ENCODE measurements around the gene RPL28. TPM values are rescaled to one million over a fixed set of nuclear protein-coding genes. Genes with fewer than 3 reads are reported as not detected.

RPL28 gene
- total and polyA plus RNA-seq, 10 of the 15 experiments (the other 5 are each of a cell fraction or from before 2014, with no cell fraction given): 260 to 3,542 (median 891) TPM

GRCh38 chr19:55451163-55451964 lies 65.6 kb downstream of the RPL28 start:
- H3K9ac ChIP-seq (ENCODE audit: control insufficient read depth, insufficient read depth, low read length): no peak overlapping the region
- WGBS (ENCODE audit: insufficient coverage, insufficient replicate concordance, low lambda C conversion rate, missing lambda C conversion rate): 12% methylated on average over 13 of the region's 80 CpGs
- TF ChIP-seq PAX8 (IDR thresholded peaks at IDR 0.05): no peak
- TF ChIP-seq ATF3 (IDR thresholded peaks at IDR 0.05; ENCODE audit: borderline replicate concordance, extremely low read depth, low read depth, low read length): no peak
- TF ChIP-seq HCFC1 (IDR thresholded peaks at IDR 0.05; ENCODE audit: low read length): no peak
- no peak for TF ChIP-seq PAX5 (IDR thresholded peaks at IDR 0.05; ENCODE audit: borderline replicate concordance, low read depth, low read length)
- no peak for TF ChIP-seq RBBP5 (conservative IDR thresholded peaks at IDR 0.05)
- TF ChIP-seq SKIL (IDR thresholded peaks at IDR 0.05; ENCODE audit: low read depth, poor library complexity, severe bottlenecking): no peak
- TF ChIP-seq DPF2 (IDR thresholded peaks at IDR 0.05): no peak
- no peak for TF ChIP-seq MYC (IDR thresholded peaks at IDR 0.05; ENCODE audit: insufficient read depth, insufficient read length, insufficient replicate concordance, low read length, severe bottlenecking)
- TF ChIP-seq NRF1 (conservative IDR thresholded peaks at IDR 0.05; ENCODE audit: low read depth, low read length): no peak
- TF ChIP-seq CEBPZ (IDR thresholded peaks at IDR 0.05; ENCODE audit: low read depth, low read length): no peak
- TF ChIP-seq FOS (IDR thresholded peaks at IDR 0.05; ENCODE audit: borderline replicate concordance, extremely low read depth, insufficient read length): no peak
- TF ChIP-seq RELB (IDR thresholded peaks at IDR 0.05; ENCODE audit: low read depth): no peak
- TF ChIP-seq SMAD1 (IDR thresholded peaks at IDR 0.05; ENCODE audit: low read depth, partially characterized antibody): no peak
- TF ChIP-seq ASH2L (IDR thresholded peaks at IDR 0.05; ENCODE audit: borderline replicate concordance, low read depth): no peak
- no peak for TF ChIP-seq WRNIP1 (IDR thresholded peaks at IDR 0.05; ENCODE audit: borderline replicate concordance, low read depth, low read length)
- no peak for TF ChIP-seq POU2F2 (IDR thresholded peaks at IDR 0.05; ENCODE audit: borderline replicate concordance, low read depth, low read length)

More at GRCh38 chr19:55451163-55451964, 65.6 kb downstream of the RPL28 start:
- Histone ChIP-seq H4K20me1 (ENCODE audit: control insufficient read depth, insufficient read depth) (peaks cover 4% of the 10 kb centered on the region; the same call in 1 of the 2 replicates), H3K27me3 (replicated peaks in 1 of 2; ENCODE audit: control insufficient read depth in 2 of 2, insufficient read depth in 2 of 2, low read length in 1 of 2) (no peaks in the 10 kb centered on the region; a peak in 2 of 4 replicates), H3K79me2 (ENCODE audit: control insufficient read depth, insufficient read depth, low read length) (no peaks in the 10 kb centered on the region), H3K36me3 (ENCODE audit: control insufficient read depth in 2 of 2, insufficient read depth in 2 of 2, low read length in 1 of 2) (peaks cover 3 to 4% of the 10 kb centered on the region in 2 experiments), H3K4me2 (ENCODE audit: control insufficient read depth, insufficient read depth) (no peak overlapping the region), H2AFZ (ENCODE audit: control insufficient read depth, low read depth, low read length) (no peak overlapping the region), H3K9me3 (replicated peaks; ENCODE audit: control insufficient read depth, insufficient read depth, low read length) (no peaks in the 10 kb centered on the region), H3K4me3 (no peak overlapping the region), H3K4me1 (ENCODE audit: control insufficient read depth, insufficient read depth, low read length) (no peaks in the 10 kb centered on the region), H3K27ac (ENCODE audit: control insufficient read depth, insufficient read depth) (no peak overlapping the region)
- intact Hi-C loops (cut with micrococcal nuclease; ENCODE audit: unreplicated experiment) (no loop called here), in situ Hi-C loops (cut with MboI) (no loop called here)
- 0 out of 3 replicates have a peak, but pooled peaks have one; percentile 23 for ATAC-seq
- no peak for DNase-seq (ENCODE audit: low read depth, low spot score)
- ChIA-PET POLR2A (no interaction called here), CTCF (no interaction called here), SMC1A (ENCODE audit: uncharacterized antibody, unreplicated experiment) (no interaction called here), RAD21 (ENCODE audit: unreplicated experiment) (no interaction called here)
- no TSS peak for BruUV-seq (replicated peaks)
- no peak for FAIRE-seq
